SK-N-SH treated with all-trans-retinoic acid at 6 μM for 48 hours (cell line): ENCODE data around the gene LCN2.

Source experiments
- BACH2 ChIP-seq: fragments of 250-450 bp; sonication (Bioruptor Pico); IDR thresholded peaks from 2 replicates; pipeline ENCODE4 v1.9.0; 2021; ENCODE audit warnings: mild to moderate bottlenecking, borderline replicate concordance
- ISL1 ChIP-seq: fragments of 250-450 bp; sonication (Bioruptor Pico); IDR thresholded peaks from 2 replicates; pipeline ENCODE4 v2.1.2; 2022; ENCODE audit warnings: mild to moderate bottlenecking, moderate library complexity
- RARB ChIP-seq: fragments of 250-450 bp; sonication (Bioruptor Pico); IDR thresholded peaks from 2 replicates; pipeline ENCODE4 v1.8.0; 2021; ENCODE audit warnings: mild to moderate bottlenecking, moderate library complexity
- SNAI2 ChIP-seq: fragments of 250-450 bp; sonication (Bioruptor Pico); IDR thresholded peaks from 2 replicates; pipeline ENCODE4 v1.5.0; 2020; ENCODE audit warnings: mild to moderate bottlenecking, moderate library complexity
- ZFP30 ChIP-seq: fragments of 450-650 bp; formaldehyde crosslinking; IDR thresholded peaks from 2 replicates; pipeline ENCODE4 v1.5.0; 2022; ENCODE audit warnings: mild to moderate bottlenecking, moderate library complexity
- ZNF8 ChIP-seq: fragments of 450-650 bp; formaldehyde crosslinking; IDR thresholded peaks from 2 replicates; pipeline ENCODE4 v1.5.0; 2020; ENCODE audit warnings: mild to moderate bottlenecking, moderate library complexity
- TF ChIP-seq, protein P1 (sequence below): fragments of 250-450 bp; sonication (Bioruptor Pico); IDR thresholded peaks from 2 replicates; pipeline ENCODE4 v1.8.0; 2020; ENCODE audit warnings: mild to moderate bottlenecking, moderate library complexity, borderline replicate concordance
- TF ChIP-seq, protein P2 (sequence below): fragments of 250-450 bp; sonication (Bioruptor Pico); IDR thresholded peaks from 2 replicates; pipeline ENCODE4 v1.8.0; 2021; ENCODE audit warnings: low read depth, mild to moderate bottlenecking, moderate library complexity, borderline replicate concordance
- TF ChIP-seq, protein P3 (sequence below): fragments of 250-450 bp; sonication (Bioruptor Pico); IDR thresholded peaks from 2 replicates; pipeline ENCODE4 v1.5.1; 2021; ENCODE audit warnings: mild to moderate bottlenecking, moderate library complexity

DNA sequence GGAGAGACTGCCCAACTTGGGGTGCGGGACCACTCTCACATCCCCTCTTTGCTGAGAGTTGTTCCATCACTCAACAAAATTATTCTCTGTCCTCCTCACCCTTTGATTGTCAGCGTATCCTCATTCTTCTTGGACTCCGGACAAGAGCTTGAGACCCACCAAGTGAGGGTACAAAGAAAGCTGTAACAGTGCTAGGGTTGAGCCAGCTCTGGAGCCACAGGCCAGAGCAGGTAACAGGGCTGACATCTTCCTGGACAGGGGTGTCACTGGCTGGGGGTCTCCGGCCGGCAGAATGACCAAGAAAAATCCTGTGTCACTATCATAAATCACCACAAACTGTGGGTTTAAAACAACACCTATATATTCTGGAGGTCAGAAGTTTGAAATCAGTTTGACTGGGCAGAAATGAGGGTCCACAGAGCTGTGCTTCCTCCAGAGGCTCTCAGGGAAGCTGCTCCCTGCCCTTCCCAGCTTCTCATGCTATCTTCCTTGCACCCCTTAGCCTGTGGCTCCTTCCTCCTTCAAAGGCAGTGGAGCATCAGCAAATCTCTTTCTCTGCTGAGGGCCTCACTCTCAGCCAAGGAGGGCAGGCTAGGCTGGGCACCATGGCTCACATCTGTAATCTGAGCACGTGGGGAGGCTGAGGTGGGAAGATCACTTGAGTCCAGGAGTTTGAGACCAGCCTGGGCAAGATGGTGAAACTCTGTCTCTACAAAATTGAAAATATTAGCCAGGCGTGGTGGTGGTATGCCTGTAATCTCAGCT, 6.7 kb downstream of the LCN2 start:
- TF ChIP-seq, protein P1, sequence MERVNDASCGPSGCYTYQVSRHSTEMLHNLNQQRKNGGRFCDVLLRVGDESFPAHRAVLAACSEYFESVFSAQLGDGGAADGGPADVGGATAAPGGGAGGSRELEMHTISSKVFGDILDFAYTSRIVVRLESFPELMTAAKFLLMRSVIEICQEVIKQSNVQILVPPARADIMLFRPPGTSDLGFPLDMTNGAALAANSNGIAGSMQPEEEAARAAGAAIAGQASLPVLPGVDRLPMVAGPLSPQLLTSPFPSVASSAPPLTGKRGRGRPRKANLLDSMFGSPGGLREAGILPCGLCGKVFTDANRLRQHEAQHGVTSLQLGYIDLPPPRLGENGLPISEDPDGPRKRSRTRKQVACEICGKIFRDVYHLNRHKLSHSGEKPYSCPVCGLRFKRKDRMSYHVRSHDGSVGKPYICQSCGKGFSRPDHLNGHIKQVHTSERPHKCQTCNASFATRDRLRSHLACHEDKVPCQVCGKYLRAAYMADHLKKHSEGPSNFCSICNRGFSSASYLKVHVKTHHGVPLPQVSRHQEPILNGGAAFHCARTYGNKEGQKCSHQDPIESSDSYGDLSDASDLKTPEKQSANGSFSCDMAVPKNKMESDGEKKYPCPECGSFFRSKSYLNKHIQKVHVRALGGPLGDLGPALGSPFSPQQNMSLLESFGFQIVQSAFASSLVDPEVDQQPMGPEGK: no peak
- TF ChIP-seq, protein P2, sequence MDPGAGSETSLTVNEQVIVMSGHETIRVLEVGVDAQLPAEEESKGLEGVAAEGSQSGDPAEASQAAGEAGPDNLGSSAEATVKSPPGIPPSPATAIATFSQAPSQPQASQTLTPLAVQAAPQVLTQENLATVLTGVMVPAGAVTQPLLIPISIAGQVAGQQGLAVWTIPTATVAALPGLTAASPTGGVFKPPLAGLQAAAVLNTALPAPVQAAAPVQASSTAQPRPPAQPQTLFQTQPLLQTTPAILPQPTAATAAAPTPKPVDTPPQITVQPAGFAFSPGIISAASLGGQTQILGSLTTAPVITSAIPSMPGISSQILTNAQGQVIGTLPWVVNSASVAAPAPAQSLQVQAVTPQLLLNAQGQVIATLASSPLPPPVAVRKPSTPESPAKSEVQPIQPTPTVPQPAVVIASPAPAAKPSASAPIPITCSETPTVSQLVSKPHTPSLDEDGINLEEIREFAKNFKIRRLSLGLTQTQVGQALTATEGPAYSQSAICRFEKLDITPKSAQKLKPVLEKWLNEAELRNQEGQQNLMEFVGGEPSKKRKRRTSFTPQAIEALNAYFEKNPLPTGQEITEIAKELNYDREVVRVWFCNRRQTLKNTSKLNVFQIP (CRISPR knock-in tag): no peak
- TF ChIP-seq ZNF8 (no peak), RARB (CRISPR knock-in tag) (no peak), ZFP30 (CRISPR knock-in tag) (no peak), ISL1 (CRISPR knock-in tag) (no peak), SNAI2 (CRISPR knock-in tag) (no peak), BACH2 (CRISPR knock-in tag) (no peak)
- TF ChIP-seq, protein P3, sequence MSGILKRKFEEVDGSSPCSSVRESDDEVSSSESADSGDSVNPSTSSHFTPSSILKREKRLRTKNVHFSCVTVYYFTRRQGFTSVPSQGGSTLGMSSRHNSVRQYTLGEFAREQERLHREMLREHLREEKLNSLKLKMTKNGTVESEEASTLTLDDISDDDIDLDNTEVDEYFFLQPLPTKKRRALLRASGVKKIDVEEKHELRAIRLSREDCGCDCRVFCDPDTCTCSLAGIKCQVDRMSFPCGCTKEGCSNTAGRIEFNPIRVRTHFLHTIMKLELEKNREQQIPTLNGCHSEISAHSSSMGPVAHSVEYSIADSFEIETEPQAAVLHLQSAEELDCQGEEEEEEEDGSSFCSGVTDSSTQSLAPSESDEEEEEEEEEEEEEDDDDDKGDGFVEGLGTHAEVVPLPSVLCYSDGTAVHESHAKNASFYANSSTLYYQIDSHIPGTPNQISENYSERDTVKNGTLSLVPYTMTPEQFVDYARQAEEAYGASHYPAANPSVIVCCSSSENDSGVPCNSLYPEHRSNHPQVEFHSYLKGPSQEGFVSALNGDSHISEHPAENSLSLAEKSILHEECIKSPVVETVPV (CRISPR knock-in tag): no peak
